HuH-7.5 (cell line): Measurements from ENCODE around the gene HDAC4.

ENCODE experiments used
- DNase-seq: peaks from one replicate; pipeline ENCODE4 v3.0.0; 2011; ENCODE audit warnings: low spot score

HDAC4 gene

DNA sequence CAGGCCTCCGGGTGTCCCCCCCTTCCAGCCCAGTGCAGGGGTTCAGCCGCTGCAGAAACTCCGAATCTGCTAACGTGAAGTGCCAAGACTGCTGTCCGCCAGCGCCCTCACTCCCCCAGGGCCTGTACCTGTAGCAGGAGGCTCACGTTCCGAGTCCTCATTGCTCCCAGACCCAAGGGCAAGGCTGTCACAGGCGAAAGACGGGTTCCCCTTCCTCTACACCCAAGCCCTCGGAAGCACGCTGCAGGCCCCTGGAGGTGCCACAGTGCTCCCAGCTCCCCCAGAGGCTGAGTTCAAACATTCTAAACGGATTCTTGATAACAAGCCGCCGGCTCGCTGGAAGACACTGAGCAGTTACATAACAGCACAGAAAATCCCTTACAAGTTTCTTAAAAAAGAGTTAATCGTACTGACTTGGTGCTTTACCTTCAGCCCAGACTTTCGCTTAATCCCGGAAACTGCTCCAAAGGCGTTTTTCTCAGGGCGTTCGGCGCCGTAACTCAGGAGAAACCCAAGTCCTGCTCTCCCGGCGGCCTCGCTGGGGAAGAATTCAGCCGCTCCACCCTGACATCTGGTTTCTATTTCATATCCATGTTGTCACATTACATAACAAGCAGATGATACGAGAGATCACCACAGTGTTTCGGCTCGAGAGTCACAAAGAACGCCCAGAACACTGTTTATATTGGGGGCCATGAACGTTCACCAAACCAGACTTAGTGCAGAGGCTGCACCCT is 92.0 kb downstream of the HDAC4 start:
- no peak for DNase-seq

DNA sequence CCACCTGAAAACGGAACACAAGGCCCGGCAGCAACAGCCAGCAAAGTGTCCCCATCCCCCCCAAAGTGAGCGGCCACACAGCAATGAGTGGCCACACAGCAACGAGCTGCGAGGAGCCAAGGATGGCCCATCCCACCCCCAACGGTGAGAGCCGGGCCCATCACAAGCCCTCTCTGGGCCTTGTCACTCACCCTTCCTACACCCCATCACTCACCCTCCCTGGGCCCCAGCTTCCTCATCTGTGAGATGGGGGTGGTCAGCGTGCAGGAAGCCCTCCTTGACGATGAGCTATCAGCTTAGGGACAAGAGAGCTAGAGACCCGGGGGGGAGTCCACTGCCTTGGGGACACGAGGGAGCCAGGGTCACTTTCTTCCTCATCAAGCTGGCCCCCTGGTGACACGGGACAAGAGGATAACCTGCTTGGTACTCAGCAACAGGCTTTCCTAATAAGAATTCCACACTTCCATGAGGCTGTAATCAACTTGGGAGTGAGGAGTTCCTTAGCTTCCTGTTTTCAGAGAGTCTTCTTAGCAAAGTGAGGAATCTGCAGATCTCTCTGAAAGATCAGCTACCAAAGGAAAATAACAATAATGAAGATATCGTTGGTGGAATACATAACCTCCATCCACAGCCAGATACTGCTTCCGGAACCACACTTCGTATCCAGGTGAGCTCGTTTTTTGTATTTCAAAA is 92.8 kb downstream of the HDAC4 start:
- DNase-seq, result no peak

DNA sequence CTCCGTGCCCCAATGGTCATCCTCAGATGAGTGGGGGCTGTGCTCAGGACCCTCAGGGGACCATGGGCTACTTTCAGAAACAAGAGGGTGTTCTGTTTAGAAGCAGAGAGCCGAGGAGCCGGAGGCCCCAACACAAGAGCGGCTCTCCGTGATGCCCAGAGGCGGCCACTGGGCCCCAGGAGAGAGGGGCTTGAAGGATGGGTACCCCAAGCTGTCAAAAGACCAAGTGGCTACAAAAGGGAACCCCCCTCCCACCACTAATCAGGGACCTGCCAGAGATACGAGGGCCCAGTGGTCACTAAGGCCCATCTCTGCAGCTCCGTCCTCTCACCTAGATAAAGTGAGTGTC is 93.6 kb downstream of the HDAC4 start:
- DNase-seq, result no peak

DNA sequence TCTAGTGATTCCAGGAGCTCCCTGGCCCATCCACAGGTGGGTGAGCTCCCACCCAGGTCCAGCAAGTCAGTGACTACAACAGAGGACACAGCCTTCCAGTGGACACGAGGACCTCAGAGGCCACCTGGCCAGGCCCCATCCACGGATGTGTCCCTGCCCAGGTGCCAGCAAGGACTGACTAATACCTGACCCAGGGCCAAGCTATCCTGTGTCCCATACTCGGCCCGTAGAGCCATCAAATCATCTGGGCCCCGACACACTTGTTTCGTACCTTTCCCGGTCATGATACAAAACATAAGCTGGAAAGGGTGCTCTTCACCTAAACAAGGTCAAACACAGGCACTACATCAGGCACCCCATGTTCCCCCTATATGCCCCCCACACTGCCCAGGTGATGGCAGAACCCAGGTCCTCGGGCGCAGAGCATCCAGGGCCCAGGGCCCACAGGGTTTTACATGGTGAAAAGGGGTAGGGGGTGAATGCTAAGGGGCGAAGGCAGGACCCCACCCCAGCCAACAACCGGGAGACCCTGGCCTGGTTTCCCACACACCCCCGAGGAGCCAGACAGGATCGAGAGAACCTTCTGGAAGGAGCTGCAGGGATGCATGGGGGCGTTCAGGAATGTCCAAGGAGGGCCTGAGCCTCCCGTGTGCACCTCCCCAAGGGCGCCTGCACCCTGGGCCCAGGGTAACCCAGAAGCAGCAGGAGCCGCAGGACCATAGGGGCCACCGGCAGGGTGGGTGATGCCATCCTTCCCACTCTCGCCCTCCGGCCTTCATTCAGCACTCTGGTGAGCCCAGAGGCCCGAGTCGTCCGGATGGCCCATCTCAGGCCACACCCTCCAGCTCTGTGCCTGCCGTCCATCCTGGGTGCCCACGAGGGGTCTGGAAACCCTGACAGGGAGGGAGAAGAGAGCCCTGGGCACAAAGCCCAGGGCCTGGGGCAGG is 94.3 kb downstream of the HDAC4 start:
- DNase-seq, result no peak

GRCh38 chr2:239305771-239306170 is 95.0 kb downstream of the HDAC4 start:
- DNase-seq, result no peak

GRCh38 chr2:239305222-239305575 is 95.6 kb downstream of the HDAC4 start:
- no peak for DNase-seq

DNA sequence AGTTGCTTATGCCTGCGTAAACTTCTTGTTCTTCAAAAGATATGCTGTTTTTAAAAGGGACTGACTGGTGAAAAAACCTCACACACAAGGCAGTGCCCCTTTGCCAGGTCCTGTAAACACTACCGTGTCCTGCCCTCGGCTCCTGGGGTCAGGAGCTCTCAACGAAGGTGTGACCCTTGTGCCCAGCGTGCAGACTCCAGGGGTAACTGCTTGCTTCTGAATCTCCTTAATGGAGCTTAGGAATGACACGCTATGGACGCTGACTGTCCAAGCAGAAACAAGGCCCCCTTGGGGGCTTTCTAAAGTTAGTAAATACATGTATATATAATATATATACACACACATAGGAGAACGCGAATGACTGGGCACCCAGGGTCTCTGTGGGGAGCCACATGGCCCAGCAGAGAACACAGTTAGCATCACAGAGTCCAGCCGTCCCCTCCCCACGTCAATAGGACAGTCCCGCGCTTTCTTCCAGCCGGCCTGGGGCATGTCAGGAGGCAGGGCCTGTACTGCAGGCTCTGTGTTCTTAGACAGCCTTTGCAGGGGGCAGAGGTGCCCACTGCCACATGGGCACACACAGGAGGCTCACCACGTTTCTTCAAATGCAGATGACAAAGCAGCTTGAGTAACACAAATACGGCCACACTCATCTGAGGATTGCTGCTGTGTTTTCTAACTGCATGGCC is 96.1 kb downstream of the HDAC4 start:
- no peak for DNase-seq

- DNase-seq, result no peak
Observed at GRCh38 chr2:239303711-239304532, 96.9 kb downstream of the HDAC4 start.

- DNase-seq, result no peak
Observed at GRCh38 chr2:239302808-239303557, 97.8 kb downstream of the HDAC4 start.

DNA sequence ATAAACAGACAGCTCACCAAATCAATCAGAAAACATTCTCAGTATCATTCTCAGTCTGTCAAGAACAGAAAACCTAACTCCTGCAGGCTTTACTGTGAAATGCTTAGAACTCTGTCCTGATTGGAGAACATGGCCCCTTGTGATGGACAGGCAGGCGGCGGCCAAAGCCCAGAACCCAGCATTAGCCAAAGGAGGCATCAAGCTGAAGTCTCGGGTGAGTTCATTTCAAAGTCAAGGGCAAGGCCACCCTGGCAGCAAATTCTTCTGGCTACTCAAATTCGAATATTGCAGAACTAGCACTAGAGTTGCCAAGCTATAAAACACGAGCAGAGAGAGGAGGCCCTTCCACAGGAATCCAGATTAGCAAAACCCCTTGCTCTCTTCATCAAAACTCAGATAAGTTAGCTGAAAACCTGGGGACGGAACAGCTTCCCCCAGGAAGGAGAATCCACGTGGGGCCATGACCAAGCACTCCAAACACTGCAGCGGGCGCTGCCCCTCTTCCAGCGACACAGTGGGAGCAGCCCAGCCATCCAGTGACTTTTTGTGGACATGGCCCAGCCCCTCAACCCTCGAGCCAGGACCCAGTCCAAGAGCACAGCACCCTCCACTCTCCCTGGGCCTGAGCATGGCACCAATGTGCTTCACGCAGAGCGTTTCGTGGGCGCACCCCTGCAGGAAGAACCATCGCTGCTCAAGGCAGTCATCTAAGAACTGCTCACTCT is 98.6 kb downstream of the HDAC4 start:
- DNase-seq, result no peak

DNA sequence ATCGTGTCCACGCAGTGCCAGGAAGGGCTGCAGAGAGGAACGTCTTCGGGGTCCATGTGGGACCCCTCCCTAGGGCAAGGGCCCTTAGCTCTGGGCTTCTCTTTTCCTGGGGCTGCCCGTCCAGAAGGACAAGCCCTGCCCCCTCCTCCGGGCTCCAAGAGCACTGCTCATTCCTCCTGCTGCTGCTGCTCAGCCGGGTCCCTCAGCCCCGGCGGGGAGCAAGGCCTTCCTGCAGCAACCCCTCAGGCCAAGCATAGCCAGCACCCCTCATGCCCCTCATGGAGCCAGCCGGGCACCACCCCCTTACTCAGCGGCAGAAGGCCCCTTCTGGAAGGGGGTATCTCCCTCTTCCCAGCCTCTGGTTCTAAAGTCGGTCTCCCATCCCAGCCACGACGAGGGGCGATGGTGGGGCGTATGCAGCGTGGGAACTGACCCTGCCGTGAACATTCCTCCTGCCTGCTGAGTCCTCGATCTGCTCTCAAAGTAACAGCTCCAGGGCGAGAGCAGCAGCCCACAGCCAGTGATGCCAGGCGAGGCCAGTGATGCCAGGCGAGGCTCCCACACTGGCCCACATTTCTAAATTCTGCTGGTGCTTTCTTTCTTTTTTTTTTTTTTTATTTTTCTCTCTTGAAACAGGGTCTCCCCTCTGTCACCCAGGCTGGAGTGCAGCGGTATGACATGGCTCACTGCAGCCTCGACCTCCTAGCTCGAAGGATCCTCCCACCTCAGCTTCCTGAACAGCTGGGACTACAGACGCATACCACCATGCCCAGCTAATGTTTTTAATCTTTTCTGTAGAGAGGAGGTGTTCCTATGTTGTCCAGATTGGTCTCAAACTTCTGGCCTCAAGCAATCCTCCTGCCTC is 99.7 kb downstream of the HDAC4 start:
- no peak for DNase-seq

GRCh38 chr2:239300242-239300641 is 100.6 kb downstream of the HDAC4 start:
- no peak for DNase-seq

DNA sequence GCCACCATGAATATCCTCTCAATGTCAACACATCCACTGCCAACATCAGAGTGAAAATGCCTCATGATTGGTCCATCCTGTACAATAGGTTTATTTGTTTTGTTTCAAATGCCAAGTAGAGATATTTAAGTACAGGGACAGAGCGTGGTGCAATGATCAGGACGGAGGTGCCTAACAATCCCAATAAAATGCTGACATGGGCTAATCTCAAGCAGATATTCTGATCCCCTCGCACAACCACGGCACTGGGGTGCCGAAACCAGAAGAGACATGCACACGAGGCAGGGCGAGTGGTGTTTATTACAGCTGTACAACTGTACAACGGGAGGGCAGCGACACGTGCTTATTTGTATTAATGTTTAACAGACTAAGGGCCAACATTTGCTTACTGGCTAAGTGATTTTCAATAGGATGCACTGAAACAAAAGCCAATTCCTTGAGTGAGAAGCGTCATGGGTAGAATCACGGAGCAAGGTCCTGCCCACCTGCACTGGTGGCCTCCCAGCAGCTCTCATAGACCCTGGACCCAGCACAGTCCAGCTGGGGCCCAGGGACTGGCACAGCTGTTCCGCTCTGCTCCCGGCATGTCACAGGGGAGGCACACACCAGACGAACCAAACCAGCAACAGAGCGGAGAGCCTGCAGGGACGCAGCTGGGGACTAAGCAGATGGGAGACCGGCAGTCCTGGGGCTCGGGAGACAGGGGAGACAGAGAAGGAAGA is 101.4 kb downstream of the HDAC4 start:
- no peak for DNase-seq

- no peak for DNase-seq
Observed at GRCh38 chr2:239298116-239298804, 102.6 kb downstream of the HDAC4 start.

GRCh38 chr2:239297142-239298004 is 103.4 kb downstream of the HDAC4 start:
- DNase-seq, result no peak
